Endothelial cell of umbilical vein (primary cell): ENCODE results near the gene BNC2. TPM values are rescaled to one million over a fixed set of nuclear protein-coding genes. Genes with fewer than 3 reads are reported as not detected.

Source experiments
- BruUV-seq: library from RNA; stranded (reverse); fragments of 400-500 nt; replicated peaks from 2 replicates; lab custom pipeline; 2021; lab: Mats Ljungman, UMichigan
- CTCF ChIA-PET: fragments of 300-600, 350-600 bp; sonication (Branson Sonifier 250); formaldehyde crosslinking; loops from one replicate; lab custom pipeline; 2021; ENCODE audit warnings: antibody characterized with exemption, inconsistent platforms; lab: Charles Lee
- POLR2A ChIA-PET: fragments of 300-600, 350-600 bp; sonication (Branson Sonifier 250); formaldehyde crosslinking; loops from one replicate; lab custom pipeline; 2021; ENCODE audit warnings: antibody characterized with exemption, inconsistent platforms; lab: Charles Lee
- DNase-seq: peaks from one replicate; pipeline ENCODE4 v3.0.0-alpha.2; 2011; ENCODE audit warnings: low read depth, low spot score
- FAIRE-seq: peaks from 2 replicates; lab custom pipeline; 2011; peaks lifted over from hg19 to GRCh38; lab: Jason Lieb, UNC
- H2AFZ ChIP-seq: 2 replicates; pipeline ENCODE4 v1.6.0; 2012; ENCODE audit warnings: low read depth, low read length, control low read depth, inconsistent platforms
- H3K27ac ChIP-seq: 2 replicates; pipeline ENCODE4 v1.5.1; 2011; ENCODE audit warnings: low read depth, mild to moderate bottlenecking, control low read depth, low read length, moderate library complexity; ENCODE audit not compliant: insufficient read depth
- H3K27me3 ChIP-seq, 2 experiments: 2 replicates each; pipeline versions ENCODE4 v1.6.0 to v1.6.1; 2011; ENCODE audit warnings: low read length in 2 of 2, mixed read lengths in 1 of 2; ENCODE audit not compliant: control insufficient read depth in 2 of 2, insufficient read depth in 2 of 2
- H3K36me3 ChIP-seq, 2 experiments: 2 replicates in 1 of 2; 3 replicates in 1 of 2; pipeline ENCODE4 v1.5.1; 2011; ENCODE audit warnings: low read length in 2 of 2, mild to moderate bottlenecking in 1 of 2, moderate library complexity in 1 of 2; ENCODE audit not compliant: control insufficient read depth in 2 of 2, insufficient read depth in 2 of 2; ENCODE audit errors: extremely low read depth in 1 of 2
- H3K4me1 ChIP-seq: 3 replicates; pipeline ENCODE4 v1.5.1; 2011; ENCODE audit warnings: mild to moderate bottlenecking, low read length; ENCODE audit not compliant: control insufficient read depth, insufficient read depth; ENCODE audit errors: extremely low read depth
- H3K4me2 ChIP-seq: 2 replicates; pipeline ENCODE4 v1.6.1; 2011; ENCODE audit warnings: low read length, control low read depth, mixed read lengths; ENCODE audit not compliant: insufficient read depth
- H3K4me3 ChIP-seq, 3 experiments: fragments of 200-600 bp in 1 of 3; sonication (generic), shearing (Covaris generic) in 1 of 3; replicated peaks in 1 of 3; 2 replicates each; pipeline ENCODE4 v1.5.1; 2011 to 2016; ENCODE audit warnings: control low read depth in 3 of 3, low read length in 3 of 3, mild to moderate bottlenecking in 2 of 3, inconsistent platforms in 1 of 3, low read depth in 1 of 3, moderate library complexity in 1 of 3; ENCODE audit not compliant: insufficient read depth in 1 of 3
- H3K79me2 ChIP-seq: 2 replicates; pipeline ENCODE4 v1.6.0; 2012; ENCODE audit warnings: low read length, inconsistent platforms; ENCODE audit not compliant: control insufficient read depth, insufficient read depth
- H3K9ac ChIP-seq: replicated peaks from 2 replicates; pipeline ENCODE3; 2011; ENCODE audit warnings: low read length, control low read depth; ENCODE audit not compliant: insufficient read depth; ENCODE audit errors: extremely low read depth
- H3K9me1 ChIP-seq: replicated peaks from 3 replicates; pipeline ENCODE4 v1.6.0; 2011; ENCODE audit warnings: mild to moderate bottlenecking, low read length; ENCODE audit not compliant: control insufficient read depth, insufficient read depth; ENCODE audit errors: extremely low read depth
- H3K9me3 ChIP-seq: replicated peaks from 2 replicates; pipeline ENCODE4 v1.5.1; 2012; ENCODE audit warnings: low read length, inconsistent platforms; ENCODE audit not compliant: control insufficient read depth, insufficient read depth
- H4K20me1 ChIP-seq: replicated peaks from 2 replicates; pipeline ENCODE3; 2011; ENCODE audit warnings: mild to moderate bottlenecking, low read length; ENCODE audit not compliant: control insufficient read depth, insufficient read depth; ENCODE audit errors: extremely low read depth
- EZH2 ChIP-seq: IDR thresholded peaks from 2 replicates; pipeline ENCODE4 v1.6.1; 2012; ENCODE audit warnings: borderline replicate concordance, low read depth, mild to moderate bottlenecking, moderate library complexity, low read length, inconsistent platforms; ENCODE audit not compliant: severe bottlenecking
- FOS ChIP-seq: IDR thresholded peaks from 2 replicates; pipeline ENCODE4 v1.6.1; 2011; ENCODE audit warnings: mild to moderate bottlenecking, low read length, moderate library complexity, borderline replicate concordance; ENCODE audit not compliant: insufficient read depth
- GATA2 ChIP-seq: IDR thresholded peaks from 2 replicates; pipeline ENCODE4 v1.7.0; 2011; ENCODE audit warnings: low read depth, mild to moderate bottlenecking, moderate library complexity, mixed read lengths, low read length; ENCODE audit not compliant: insufficient read length, insufficient read depth
- JUN ChIP-seq: IDR thresholded peaks from 2 replicates; pipeline ENCODE4 v1.6.1; 2011; ENCODE audit warnings: borderline replicate concordance, low read depth; ENCODE audit not compliant: insufficient read length, insufficient read depth
- MYC ChIP-seq: IDR thresholded peaks from one replicate; pipeline ENCODE4 v1.6.1; 2011; ENCODE audit warnings: mild to moderate bottlenecking, low read depth, low read length
- POLR2A ChIP-seq: IDR thresholded peaks from 2 replicates; pipeline ENCODE4 v1.6.1; 2012; ENCODE audit warnings: low read depth, mild to moderate bottlenecking, control low read depth, low read length
- POLR2AphosphoS5 ChIP-seq: IDR thresholded peaks from 2 replicates; pipeline ENCODE4 v1.6.1; 2012; ENCODE audit warnings: low read depth, mild to moderate bottlenecking, control low read depth, low read length, moderate library complexity; ENCODE audit not compliant: insufficient read depth
- dilution Hi-C: fragments of 300-500 bp; cut with MboI; formaldehyde crosslinking; loops from one replicate; pipeline ENCODE4 v1.15.0; 2019; ENCODE audit warnings: low sequenced_read_pairs; ENCODE audit not compliant: extremely low pct_ligation_motif_present
- intact Hi-C: fragments of 100-400 bp; cut with micrococcal nuclease; formaldehyde crosslinking; loops from one replicate; pipeline ENCODE4 v1.10.0; 2022
- polyA plus RNA-seq, 4 experiments: library from polyadenylated mRNA; depleted of rRNA in 3 of 4; stranded (reverse) in 3 of 4; unstranded in 1 of 4; fragments of >200 nt; gene quantifications; 2 replicates each; pipeline versions ENCODE4 v1.2.1 to v1.2.3, GENCODE V29; 2011 to 2012; ENCODE audit warnings: missing spikeins in 1 of 4
- total RNA-seq: library from RNA; stranded (reverse); gene quantifications from 2 replicates; pipeline ENCODE4 v1.2.3, GENCODE V29; 2021
- TF ChIP-seq, protein P1 (sequence below), 2 donors: IDR thresholded peaks; 1 replicate in 1 of 2; 2 replicates in 1 of 2; pipeline ENCODE4 v1.5.1; 2011; ENCODE audit warnings: low read length in 2 of 2, mild to moderate bottlenecking in 2 of 2, moderate library complexity in 2 of 2, control low read depth in 1 of 2, inconsistent platforms in 1 of 2, low read depth in 1 of 2; ENCODE audit not compliant: insufficient read depth in 1 of 2; ENCODE audit errors: extremely low read depth in 1 of 2
- TF ChIP-seq, protein P2 (sequence below): IDR thresholded peaks from 2 replicates; pipeline ENCODE4 v1.6.1; 2011; ENCODE audit not compliant: insufficient read depth, insufficient read length

The BNC2 gene
- total and polyA plus RNA-seq, 2 donors (not counting 3 experiments of a cell fraction or from before 2014, with no cell fraction given), result 12.1 to 34.3 TPM

- dilution Hi-C loops, result no loop called here
- no TSS peak for BruUV-seq
- no peak overlapping the region for H2AFZ ChIP-seq
- intact Hi-C loops, result no loop called here
- FAIRE-seq (no peak), DNase-seq (no peak)
- no peaks in the 10 kb centered on the region for H3K36me3 ChIP-seq
- no peak overlapping the region for H3K9ac ChIP-seq
- peaks cover 11% of the 10 kb centered on the region for H3K4me1 ChIP-seq
- TF ChIP-seq EZH2 (no peak), POLR2A (no peak), MYC (no peak), FOS (no peak), GATA2 (no peak), POLR2AphosphoS5 (no peak), JUN (no peak)
- TF ChIP-seq, protein P1, sequence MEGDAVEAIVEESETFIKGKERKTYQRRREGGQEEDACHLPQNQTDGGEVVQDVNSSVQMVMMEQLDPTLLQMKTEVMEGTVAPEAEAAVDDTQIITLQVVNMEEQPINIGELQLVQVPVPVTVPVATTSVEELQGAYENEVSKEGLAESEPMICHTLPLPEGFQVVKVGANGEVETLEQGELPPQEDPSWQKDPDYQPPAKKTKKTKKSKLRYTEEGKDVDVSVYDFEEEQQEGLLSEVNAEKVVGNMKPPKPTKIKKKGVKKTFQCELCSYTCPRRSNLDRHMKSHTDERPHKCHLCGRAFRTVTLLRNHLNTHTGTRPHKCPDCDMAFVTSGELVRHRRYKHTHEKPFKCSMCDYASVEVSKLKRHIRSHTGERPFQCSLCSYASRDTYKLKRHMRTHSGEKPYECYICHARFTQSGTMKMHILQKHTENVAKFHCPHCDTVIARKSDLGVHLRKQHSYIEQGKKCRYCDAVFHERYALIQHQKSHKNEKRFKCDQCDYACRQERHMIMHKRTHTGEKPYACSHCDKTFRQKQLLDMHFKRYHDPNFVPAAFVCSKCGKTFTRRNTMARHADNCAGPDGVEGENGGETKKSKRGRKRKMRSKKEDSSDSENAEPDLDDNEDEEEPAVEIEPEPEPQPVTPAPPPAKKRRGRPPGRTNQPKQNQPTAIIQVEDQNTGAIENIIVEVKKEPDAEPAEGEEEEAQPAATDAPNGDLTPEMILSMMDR (IDR thresholded peaks at IDR 0.05; ENCODE audit: extremely low read depth in 1 of 2, insufficient read depth in 1 of 2, low read depth in 1 of 2, low read length in 2 of 2), result no peak
- TF ChIP-seq, protein P2, sequence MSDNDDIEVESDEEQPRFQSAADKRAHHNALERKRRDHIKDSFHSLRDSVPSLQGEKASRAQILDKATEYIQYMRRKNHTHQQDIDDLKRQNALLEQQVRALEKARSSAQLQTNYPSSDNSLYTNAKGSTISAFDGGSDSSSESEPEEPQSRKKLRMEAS, result no peak
- no peaks in the 10 kb centered on the region for H3K9me1 ChIP-seq
- ChIA-PET CTCF (no interaction called here), POLR2A (no interaction called here)
- no peaks in the 10 kb centered on the region for H3K27me3 ChIP-seq
- no peak overlapping the region for H3K4me3 ChIP-seq
- H3K79me2 ChIP-seq, result peaks cover 5% of the 10 kb centered on the region
- H4K20me1 ChIP-seq, result no peaks in the 10 kb centered on the region
- no peaks in the 10 kb centered on the region for H3K9me3 ChIP-seq
- no peak overlapping the region for H3K27ac ChIP-seq
- H3K4me2 ChIP-seq, result no peak overlapping the region
These were observed 409.8 kb downstream of the BNC2 start for GRCh38 chr9:16460696-16461095.
